AG09319 (cell line): ENCODE data around the gene APH1A.
"Not testable (repeated sequence)": the region's sequence is repeated elsewhere in the genome, so short reads cannot be mapped to it uniquely, and the experiment has no call there.

Source experiments
- DNase-seq: peaks from one replicate; pipeline ENCODE4 v3.0.0-alpha.2; 2010; ENCODE audit warnings: low read depth; ENCODE audit errors: extremely low read depth
- TF ChIP-seq, protein P1 (sequence below): IDR thresholded peaks from 2 replicates; pipeline ENCODE4 v1.5.1; 2011; ENCODE audit warnings: low read depth, mild to moderate bottlenecking, inconsistent platforms, low read length, moderate library complexity

Gene APH1A

GRCh38 chr1:150256554-150257341, 12.1 kb downstream of the APH1A start:
- TF ChIP-seq, protein P1, sequence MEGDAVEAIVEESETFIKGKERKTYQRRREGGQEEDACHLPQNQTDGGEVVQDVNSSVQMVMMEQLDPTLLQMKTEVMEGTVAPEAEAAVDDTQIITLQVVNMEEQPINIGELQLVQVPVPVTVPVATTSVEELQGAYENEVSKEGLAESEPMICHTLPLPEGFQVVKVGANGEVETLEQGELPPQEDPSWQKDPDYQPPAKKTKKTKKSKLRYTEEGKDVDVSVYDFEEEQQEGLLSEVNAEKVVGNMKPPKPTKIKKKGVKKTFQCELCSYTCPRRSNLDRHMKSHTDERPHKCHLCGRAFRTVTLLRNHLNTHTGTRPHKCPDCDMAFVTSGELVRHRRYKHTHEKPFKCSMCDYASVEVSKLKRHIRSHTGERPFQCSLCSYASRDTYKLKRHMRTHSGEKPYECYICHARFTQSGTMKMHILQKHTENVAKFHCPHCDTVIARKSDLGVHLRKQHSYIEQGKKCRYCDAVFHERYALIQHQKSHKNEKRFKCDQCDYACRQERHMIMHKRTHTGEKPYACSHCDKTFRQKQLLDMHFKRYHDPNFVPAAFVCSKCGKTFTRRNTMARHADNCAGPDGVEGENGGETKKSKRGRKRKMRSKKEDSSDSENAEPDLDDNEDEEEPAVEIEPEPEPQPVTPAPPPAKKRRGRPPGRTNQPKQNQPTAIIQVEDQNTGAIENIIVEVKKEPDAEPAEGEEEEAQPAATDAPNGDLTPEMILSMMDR = no peak
- DNase-seq = no peak

DNA sequence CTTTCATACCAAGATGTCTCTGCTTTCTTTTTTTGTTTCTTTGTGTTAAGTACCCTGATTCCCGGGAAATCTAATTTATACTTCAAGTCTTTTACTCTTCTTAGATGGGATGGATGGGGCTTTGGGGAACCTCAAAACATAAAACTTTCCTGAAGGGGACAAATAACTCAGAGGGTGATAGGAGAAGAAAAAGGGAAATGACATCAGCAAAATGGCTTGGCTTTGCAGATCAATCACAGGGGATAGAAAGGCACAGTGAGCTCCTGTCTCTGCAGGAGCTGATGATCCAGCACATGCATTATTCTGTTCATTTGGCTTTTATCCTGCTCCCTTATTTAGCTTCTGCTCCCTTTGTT, 12.6 kb downstream of the APH1A start:
- DNase-seq = no peak
- TF ChIP-seq, protein P1 = no peak

- TF ChIP-seq, protein P1 = no peak
- DNase-seq = no peak
These were observed 18.9 kb downstream of the APH1A start for GRCh38 chr1:150249936-150250335.

DNA sequence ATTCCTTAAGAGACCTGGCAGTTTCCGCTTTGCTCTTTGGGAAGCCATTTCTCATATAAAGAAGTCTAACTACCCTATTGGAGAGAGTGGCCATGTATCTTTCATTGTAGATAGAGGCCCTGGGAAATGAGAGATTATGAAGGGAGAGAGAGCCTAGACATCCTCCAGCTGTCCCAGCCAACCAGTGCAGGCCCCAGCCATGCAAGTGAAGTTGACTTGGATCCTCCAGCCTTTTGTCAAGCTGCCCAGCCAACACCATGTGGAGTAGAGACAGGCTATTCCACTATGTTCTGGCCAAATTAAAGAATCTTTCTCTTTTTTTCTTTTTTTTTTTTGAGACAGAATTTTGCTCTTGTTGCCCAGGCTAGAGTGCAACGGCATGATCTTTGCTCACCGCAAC, 25.8 kb downstream of the APH1A start:
- TF ChIP-seq, protein P1 = no peak
- DNase-seq = no peak

GRCh38 chr1:150237746-150238145, 31.1 kb downstream of the APH1A start:
- DNase-seq = no peak
- TF ChIP-seq, protein P1 = no peak

DNA sequence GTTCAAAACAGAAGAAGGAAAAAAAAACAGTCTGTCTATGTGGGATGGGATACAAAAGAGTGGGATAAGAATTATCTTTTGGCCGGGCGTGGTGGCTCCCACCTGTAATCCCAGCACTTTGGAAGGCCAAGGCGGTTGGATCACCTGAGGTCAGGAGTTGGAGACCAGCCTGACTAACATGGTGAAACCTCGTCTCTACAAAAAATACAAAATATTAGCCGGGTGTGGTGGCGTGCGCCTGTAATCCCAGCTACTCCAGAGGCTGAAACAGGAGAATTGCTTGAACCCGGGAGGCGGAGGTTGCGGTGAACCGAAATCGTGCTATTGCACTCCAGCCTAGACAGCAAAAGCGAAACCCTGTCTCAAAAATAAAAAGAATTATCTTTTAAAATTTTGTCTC, 31.6 kb downstream of the APH1A start:
- DNase-seq = not testable (repeated sequence)

GRCh38 chr1:150236614-150237100, 32.2 kb downstream of the APH1A start:
- no peak for DNase-seq

More at GRCh38 chr1:150236614-150237100, 32.2 kb downstream of the APH1A start:
- TF ChIP-seq, protein P1 = no peak
